IMR-90 (cell line): ENCODE measurements around the gene SEL1L2.

Source experiments
- CTCF ChIP-seq: conservative IDR thresholded peaks from 2 replicates; pipeline ENCODE4 v1.5.1; 2012; ENCODE audit warnings: mild to moderate bottlenecking, low read depth, low read length, improper control_type of control experiment
- NFE2L2 ChIP-seq: fragments of 150-350 bp; IDR thresholded peaks from 2 replicates; pipeline ENCODE4 v1.6.1; 2016; ENCODE audit warnings: low read depth, mild to moderate bottlenecking, low read length
- RCOR1 ChIP-seq: IDR thresholded peaks from 2 replicates; pipeline ENCODE4 v1.6.1; 2012; ENCODE audit warnings: mild to moderate bottlenecking, low read length, improper control_type of control experiment; ENCODE audit not compliant: insufficient replicate concordance
- SMC3 ChIP-seq: fragments of 150-350 bp; IDR thresholded peaks from 2 replicates; pipeline ENCODE4 v1.6.1; 2016; ENCODE audit warnings: low read depth, mild to moderate bottlenecking, antibody characterized with exemption, low read length, moderate library complexity

- TF ChIP-seq RCOR1, result no peak
- no peak for TF ChIP-seq CTCF
- TF ChIP-seq SMC3, result no peak
- TF ChIP-seq NFE2L2, result no peak
Observed at GRCh38 chr20:13831476-13831875, 158.9 kb downstream of the SEL1L2 start.
